ENCODE results near the gene HCFC2.

Gene HCFC2

DNA sequence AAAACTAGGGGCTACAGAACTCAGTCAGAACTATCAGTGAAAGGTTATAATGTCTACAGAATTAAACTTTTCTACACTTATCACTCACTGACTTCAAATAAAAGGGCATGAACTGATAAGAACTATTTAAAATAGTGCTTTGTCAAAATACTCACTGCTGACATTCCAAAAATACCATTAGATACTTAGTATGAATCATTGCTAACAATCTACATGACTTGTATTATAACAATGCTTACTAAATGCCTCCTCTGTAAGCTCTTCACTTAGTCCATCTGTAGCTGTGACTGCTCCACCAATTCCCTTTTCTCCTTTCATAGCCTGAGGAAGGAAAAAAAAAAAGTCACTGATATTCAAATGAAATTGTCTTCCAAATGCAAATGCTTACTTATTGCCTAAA is 56.7 kb downstream of the HCFC2 start:
- no peak for DNase-seq (ENCODE audit: low read depth)

GRCh38 chr12:104122298-104122697 is 58.0 kb downstream of the HCFC2 start:
- DNase-seq (ENCODE audit: low read depth), result no peak

GRCh38 chr12:104126548-104126947 is 62.2 kb downstream of the HCFC2 start:
- DNase-seq (ENCODE audit: low read depth), result no peak

- DNase-seq (ENCODE audit: low read depth), result no peak
These were observed 66.4 kb downstream of the HCFC2 start for GRCh38 chr12:104130760-104131159.

DNA sequence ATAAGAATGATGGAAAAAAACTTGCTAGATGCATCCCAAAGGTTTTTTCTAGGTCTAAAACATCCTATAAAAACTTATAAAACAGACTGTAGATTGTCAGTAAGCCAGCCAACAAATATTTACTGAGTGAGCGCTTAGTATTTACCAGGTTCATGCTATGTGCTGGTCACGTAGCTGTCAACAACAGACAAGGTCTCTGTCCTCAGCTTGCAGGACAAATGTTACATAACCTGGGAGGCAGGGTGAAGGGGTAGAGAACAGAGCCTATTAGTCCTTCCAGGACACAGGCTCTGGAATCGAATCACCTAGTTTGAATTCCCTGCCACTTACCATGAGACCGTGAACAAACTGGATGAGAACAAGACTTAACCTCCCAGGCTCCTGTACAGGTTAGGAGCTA is 67.3 kb downstream of the HCFC2 start:
- no peak for DNase-seq (ENCODE audit: low read depth)

DNA sequence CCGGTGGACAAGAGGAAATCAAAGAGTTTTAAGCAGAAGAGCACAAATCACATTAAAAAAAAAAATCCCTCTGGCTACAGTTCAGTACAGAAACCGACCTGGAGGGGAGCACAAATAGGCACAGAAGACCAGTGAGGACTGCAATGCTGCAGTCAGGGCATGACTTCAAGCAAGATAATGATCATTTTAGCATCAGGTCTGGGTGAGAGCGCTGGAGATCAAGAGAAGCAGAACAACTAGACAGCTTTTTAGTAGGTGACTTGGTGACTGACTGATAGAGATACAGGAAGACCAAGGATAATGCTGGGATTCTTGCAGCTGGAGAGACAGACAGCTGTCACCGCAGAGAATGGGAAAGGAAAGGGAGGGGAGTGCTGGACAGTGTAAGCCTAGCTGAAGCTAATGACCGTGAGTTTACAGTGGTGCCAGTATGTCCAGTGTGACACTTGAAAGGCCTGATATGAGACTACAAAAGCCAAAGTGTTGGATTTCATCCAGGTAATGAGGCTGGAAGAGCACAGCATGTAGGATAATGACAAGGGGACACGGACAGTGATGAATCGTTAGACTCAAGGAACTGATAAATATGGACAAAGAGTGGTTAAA is 68.1 kb downstream of the HCFC2 start:
- no peak for DNase-seq (ENCODE audit: low read depth)

- no peak for DNase-seq (ENCODE audit: low read depth)
These were observed 69.0 kb downstream of the HCFC2 start for GRCh38 chr12:104133321-104133720.

DNA sequence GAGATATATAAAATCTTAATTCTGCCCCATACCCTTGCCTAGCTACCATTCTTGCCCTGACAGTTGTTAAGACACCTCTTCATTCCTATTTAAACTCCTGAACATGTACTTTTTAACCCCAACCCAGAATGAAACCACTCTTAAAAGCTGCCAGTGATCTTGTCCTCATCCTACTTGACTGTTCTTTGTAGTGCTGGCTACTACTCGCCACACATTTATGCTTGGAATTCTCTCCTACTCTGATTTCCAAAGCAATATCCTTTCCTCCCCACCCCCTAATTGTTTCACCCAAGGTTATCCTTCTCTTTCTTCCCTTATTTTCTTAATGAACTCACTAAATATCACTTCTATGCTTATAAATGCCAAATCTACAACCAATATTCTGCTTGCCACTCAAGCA is 69.5 kb downstream of the HCFC2 start:
- DNase-seq (ENCODE audit: low read depth), result no peak

- no peak for DNase-seq (ENCODE audit: low read depth)
These were observed 70.6 kb downstream of the HCFC2 start for GRCh38 chr12:104134882-104135281.

GRCh38 chr12:104136577-104136976 is 72.2 kb downstream of the HCFC2 start:
- DNase-seq (ENCODE audit: low read depth), result no peak

GRCh38 chr12:104137001-104137901 is 72.9 kb downstream of the HCFC2 start:
- DNase-seq (ENCODE audit: low read depth), result peak; percentile 32

DNA sequence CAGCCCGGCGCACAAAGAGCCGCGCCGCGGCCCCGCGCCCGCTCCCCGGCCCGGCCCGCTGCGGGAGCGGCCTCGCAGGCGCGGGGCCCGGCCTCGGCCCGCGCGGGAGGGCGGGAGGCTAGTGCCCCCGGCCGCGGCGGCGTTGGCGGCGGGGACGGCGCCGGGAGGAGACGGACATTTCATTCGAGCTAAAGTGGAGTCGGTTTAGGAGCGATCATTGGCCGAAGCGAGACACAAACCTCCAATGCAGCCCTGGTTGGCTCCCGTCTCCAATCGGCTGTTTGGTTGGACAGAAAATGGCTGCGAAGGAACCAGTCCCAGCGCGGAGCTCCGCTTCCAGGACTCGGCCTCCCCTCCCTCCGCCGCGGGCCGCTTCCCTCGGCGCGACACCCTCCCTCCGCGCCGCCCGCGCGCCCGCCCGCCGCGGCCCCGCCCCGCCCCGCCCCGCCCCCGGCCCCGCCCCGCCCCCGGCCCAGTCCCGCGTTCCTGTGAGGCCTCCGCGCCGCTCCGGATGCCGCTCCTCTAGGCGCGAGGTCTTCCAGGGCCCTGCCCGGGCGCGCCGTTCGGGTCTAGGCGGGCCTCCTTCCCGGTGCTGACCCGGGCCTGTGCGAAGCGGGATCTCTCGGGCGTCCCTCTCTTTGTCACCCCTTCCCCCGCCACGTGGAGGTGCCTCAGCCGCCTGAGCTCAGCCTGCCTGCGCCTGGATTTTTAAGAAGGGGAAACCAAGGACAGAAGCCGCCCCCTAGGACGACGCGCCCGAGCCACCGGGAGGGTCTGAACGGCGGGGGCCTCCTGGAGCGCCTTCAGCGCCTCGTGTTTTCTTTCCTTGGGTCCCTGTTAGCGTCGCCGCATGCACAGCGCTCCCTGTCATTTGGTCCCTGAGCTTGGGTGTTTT is 73.8 kb downstream of the HCFC2 start, which contains the start of gene NFYB:
Gene NFYB (minus strand): TSS at position 309 of the 895 bp plus-strand sequence. CDS start 2,757 bp downstream, outside the sequence.
- peak; percentile 82 for DNase-seq (ENCODE audit: low read depth)

DNA sequence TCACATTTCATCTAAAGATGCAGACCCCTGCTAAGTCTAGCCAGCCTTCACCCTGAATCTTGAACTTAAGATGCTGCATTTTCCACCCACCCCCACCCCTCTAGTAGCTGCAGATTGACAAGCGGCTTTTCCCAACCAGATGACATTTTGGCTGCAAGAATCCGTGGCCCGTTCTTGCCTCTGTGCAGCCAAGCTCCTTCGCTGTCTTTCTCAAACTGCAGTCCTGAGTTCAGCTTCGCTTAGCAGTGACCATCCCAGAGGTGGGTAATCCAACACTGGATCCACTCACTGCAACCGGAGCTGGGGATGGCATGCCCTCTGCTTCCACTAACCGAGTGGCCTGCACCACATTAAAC is 74.4 kb downstream of the HCFC2 start:
- DNase-seq (ENCODE audit: low read depth), result no peak

- DNase-seq (ENCODE audit: low read depth), result no peak
These were observed 78.2 kb downstream of the HCFC2 start for GRCh38 chr12:104142543-104142942.

DNA sequence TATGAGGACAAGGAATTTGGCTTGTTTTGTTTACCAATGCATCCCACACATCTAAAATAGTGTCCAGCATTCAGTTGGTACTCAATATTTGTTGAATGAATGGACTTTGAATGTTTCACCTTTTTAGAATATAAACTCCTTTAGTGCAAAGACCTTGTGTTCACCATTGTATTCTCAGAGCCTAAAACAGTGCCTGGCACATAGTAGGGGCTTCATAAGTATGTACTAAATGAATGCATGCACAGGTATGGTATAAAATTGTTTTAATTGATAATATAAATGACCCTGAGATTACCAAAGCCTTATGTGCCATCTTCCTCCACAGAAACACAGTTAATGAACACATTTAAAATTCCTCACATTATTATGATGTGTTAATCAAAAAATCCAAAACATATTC is 78.7 kb downstream of the HCFC2 start:
- DNase-seq (ENCODE audit: low read depth), result no peak

- no peak for DNase-seq (ENCODE audit: low read depth)
These were observed 79.6 kb downstream of the HCFC2 start for GRCh38 chr12:104143918-104144317.

GRCh38 chr12:104147346-104147745 is 83.0 kb downstream of the HCFC2 start:
- DNase-seq (ENCODE audit: low read depth), result no peak

DNA sequence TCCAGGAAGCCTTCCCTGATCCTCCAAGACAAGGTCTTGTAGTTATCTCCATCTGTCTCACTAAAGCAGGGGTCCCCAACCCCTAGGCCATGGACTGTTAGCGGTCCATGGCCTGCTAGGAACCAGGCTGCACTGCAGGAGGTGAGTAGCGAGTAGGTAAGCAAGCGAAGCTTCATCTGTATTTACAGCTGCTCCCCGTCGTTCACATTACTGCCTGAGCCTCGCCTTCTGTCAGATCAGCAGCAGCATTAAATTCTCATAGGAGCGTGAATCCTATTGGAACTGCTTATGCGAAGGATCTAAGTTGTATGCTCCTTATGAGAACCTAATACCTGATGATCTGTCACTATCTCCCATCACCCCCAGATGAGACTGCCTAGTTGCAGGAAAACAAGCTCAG is 86.1 kb downstream of the HCFC2 start:
- no peak for DNase-seq (ENCODE audit: low read depth)

DNA sequence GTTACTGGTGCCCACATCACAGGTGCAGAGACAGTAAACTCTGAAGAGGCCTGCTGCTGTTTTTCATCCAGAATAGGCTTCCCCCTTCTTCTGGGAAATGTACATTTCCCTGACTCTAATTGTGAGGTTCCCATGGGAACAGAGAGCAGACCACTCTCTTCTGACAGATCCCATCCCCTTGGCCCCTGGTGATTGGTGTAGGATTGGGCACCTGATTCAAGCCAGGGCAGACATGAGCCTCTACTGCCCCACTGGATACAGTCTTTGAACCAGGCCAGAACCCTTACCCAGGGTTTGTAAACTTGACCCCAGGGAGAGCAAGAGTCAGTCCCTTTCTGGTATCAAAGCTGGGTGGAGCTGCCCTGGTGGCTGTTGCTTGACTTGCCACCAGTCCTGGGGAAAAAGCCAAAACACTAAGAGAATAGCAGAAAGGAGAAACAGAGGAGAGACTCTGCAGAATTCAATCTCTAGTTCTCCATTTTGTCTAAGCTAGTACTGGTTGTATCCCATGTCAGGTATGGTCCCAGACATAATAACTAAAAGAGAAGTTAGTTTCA is 88.4 kb downstream of the HCFC2 start:
- DNase-seq (ENCODE audit: low read depth), result no peak

- no peak for DNase-seq (ENCODE audit: low read depth)
These were observed 90.0 kb downstream of the HCFC2 start for GRCh38 chr12:104154286-104154685.

GRCh38 chr12:104154806-104155205 is 90.5 kb downstream of the HCFC2 start:
- DNase-seq (ENCODE audit: low read depth), result no peak

Data from stimulated activated CD8-positive, alpha-beta memory T cell treated with anti-CD3 and anti-CD28 coated beads, Interleukin-12 subunit alpha, Interleukin-12 subunit beta, amount 100 ng/mL, for 4 hours (primary cell).